Heart left ventricle (tissue), 16 donors: Measurements from ENCODE around the gene TENM3. TPM values are rescaled to one million over a fixed set of nuclear protein-coding genes. Genes with fewer than 3 reads are reported as not detected.

ENCODE experiments used
- ATAC-seq, 4 donors: fragments of 200-7000 bp; cut with Tn5 transposase; one replicate each; pipeline ENCODE4 v1.9.1; 2020 to 2022; ENCODE audit warnings: moderate library complexity in 4 of 4, mild to moderate bottlenecking in 3 of 4, moderate number of reproducible peaks in 1 of 4
- DNase-seq, 5 donors: peaks; one replicate each; pipeline ENCODE4 v3.0.0-alpha.2; 2020
- H3K27ac ChIP-seq, 12 donors: fragments of 200-600 bp; sonication (generic) in 4 of 12; one replicate each; pipeline versions ENCODE4 v1.5.0 to v1.8.0; 2016 to 2022; ENCODE audit warnings: mild to moderate bottlenecking in 2 of 12
- H3K27me3 ChIP-seq, 9 donors: fragments of 200-600 bp; sonication (generic) in 2 of 9; one replicate each; pipeline versions ENCODE4 v1.5.1 to v1.8.0; 2016 to 2022; ENCODE audit warnings: mild to moderate bottlenecking in 3 of 9
- H3K36me3 ChIP-seq, 9 donors: fragments of 200-600 bp; sonication (generic) in 2 of 9; one replicate each; pipeline versions ENCODE4 v1.5.0 to v1.8.0; 2018 to 2022; ENCODE audit warnings: mild to moderate bottlenecking in 2 of 9
- H3K4me1 ChIP-seq, 12 donors: fragments of 200-600 bp; sonication (generic) in 4 of 12; one replicate each; pipeline versions ENCODE4 v1.5.0 to v1.8.0; 2016 to 2022; ENCODE audit warnings: mild to moderate bottlenecking in 3 of 12
- H3K4me3 ChIP-seq, 12 donors: fragments of 200-600 bp; sonication (generic) in 4 of 12; one replicate each; pipeline versions ENCODE4 v1.5.0 to v1.8.0; 2017 to 2022; ENCODE audit warnings: mild to moderate bottlenecking in 9 of 12, moderate library complexity in 4 of 12
- H3K9me3 ChIP-seq, 12 donors: fragments of 200-600 bp; sonication (generic) in 4 of 12; one replicate each; pipeline versions ENCODE4 v1.5.0 to v1.8.0; 2016 to 2022; ENCODE audit warnings: mild to moderate bottlenecking in 1 of 12
- CTCF ChIP-seq, 12 donors: fragments of 200-600 bp; sonication (generic) in 4 of 12; IDR thresholded peaks; one replicate each; pipeline versions ENCODE4 v1.5.0 to v1.8.0; 2018 to 2022; ENCODE audit warnings: antibody characterized with exemption in 12 of 12, mild to moderate bottlenecking in 5 of 12
- POLR2A ChIP-seq, 2 donors: fragments of 450-650 bp; IDR thresholded peaks; one replicate each; pipeline ENCODE4 v1.6.1; 2017; ENCODE audit warnings: antibody characterized with exemption in 2 of 2, mild to moderate bottlenecking in 2 of 2, moderate library complexity in 2 of 2
- WGBS, 4 donors: extraction: QIAGEN DNeasy Blood & Tissue Kit in 2 of 4; methylation state at CpG; one replicate each; pipeline versions ENCODE4 v1.1.5 to v1.1.7; 2013 to 2018; 5-methylcytosine and 5-hydroxymethylcytosine counted together
- intact Hi-C, 10 donors: fragments of 100-400 bp; cut with DNase I; formaldehyde crosslinking; loops; one replicate each; pipeline versions ENCODE4 v1.11.1 to v1.14.2; 2022
- polyA plus RNA-seq, 2 donors: library from polyadenylated mRNA; stranded (reverse); fragments of 200-250 nt; gene quantifications; one replicate each; pipeline ENCODE4 v1.2.3, GENCODE V29; 2013
- total RNA-seq, 9 donors: library from RNA; depleted of rRNA in 2 of 9; stranded (reverse); fragments of >200 nt in 2 of 9; fragmentation: NEBNext Ultra II Directional in 3 of 9; extraction: Animal tissue kit (Norgen Biotek cat#: 25700) in 3 of 9; gene quantifications; one replicate each; pipeline versions ENCODE4 v1.1.0 to v1.2.4, GENCODE V29; 2016 to 2023
- donor health status: ischemic (EF 13 %, LVEDD 7.1; RV severe dilation, severe dysfunction).
- donor health status: healthy with polysubstance abuse.
- donor health status: DM: no; HTN: yes; CAD: no.
- donor health status: DM: no; HTN: no; CAD: no.
- donor health status: ischemic (EF 25% LVEDD 6.9; RV normal size, moderate dysfunction).
- donor health status: ischemic (EF 25% LVEDD 5.7; RV mildly dilated, moderate dysfunction).
- donor health status: healthy.
- donor health status: DM: yes; HTN: yes; CAD: no.
- donor health status: ischemic (EF 35%, LVEDD 5.7; RV mildly dilated, moderate dysfunction).
- donor health status: nonischemic (EF 11% LVEDD 7.7; RV severe dilation, severe dysfunction).
- donor health status: DM: yes; HTN: yes; CAD: no.
- donor health status: PGD.
- donor health status: ischemic (EF 29% LVEDD 5.4; RV normal size, mild dysfunction).
- donor health status: nonischemic (EF 23%, LVEDD 6.1; RV moderate dilation, normal function).

Gene TENM3
- total and polyA plus RNA-seq, 11 donors, result 0.19 to 10.3 (median 2.5) TPM

GRCh38 chr4:182532441-182532840, 289.2 kb downstream of the TENM3 start:
- whole genome bisulfite sequencing, 4 donors, result 66 to 74% (median 70%) methylated on average over 2 of the region's 2 CpGs
- Histone ChIP-seq H3K27ac (no peak overlapping the region), H3K4me3 (no peak overlapping the region), H3K9me3 (no peaks in the 10 kb centered on the region), H3K4me1 (no peaks in the 10 kb centered on the region), H3K36me3 (no peaks in the 10 kb centered on the region), H3K27me3 (no peaks in the 10 kb centered on the region)
- intact Hi-C loops, result no loop called here
- DNase-seq (no peak), ATAC-seq (no peak)
- TF ChIP-seq CTCF (IDR thresholded peaks at IDR 0.05), result no peak
- TF ChIP-seq POLR2A (IDR thresholded peaks at IDR 0.05), result no peak

GRCh38 chr4:182533964-182534363, 290.8 kb downstream of the TENM3 start:
- TF ChIP-seq POLR2A (IDR thresholded peaks at IDR 0.05), result no peak
- no peak for TF ChIP-seq CTCF (IDR thresholded peaks at IDR 0.05)
- Histone ChIP-seq H3K4me1 (no peaks in the 10 kb centered on the region), H3K27ac (no peak overlapping the region), H3K36me3 (no peaks in the 10 kb centered on the region), H3K27me3 (no peaks in the 10 kb centered on the region), H3K9me3 (no peaks in the 10 kb centered on the region), H3K4me3 (no peak overlapping the region)
- WGBS, 4 donors, result 54 to 64% (median 59%) methylated on average over 1 of the region's 1 CpG
- intact Hi-C loops, result no loop called here
- DNase-seq (no peak), ATAC-seq (no peak)

GRCh38 chr4:182536221-182536811, 293.1 kb downstream of the TENM3 start:
- no peak overlapping the region for H3K27ac ChIP-seq
- DNase-seq (no peak), ATAC-seq (no peak)
- H3K27me3 ChIP-seq, result no peaks in the 10 kb centered on the region
- no peaks in the 10 kb centered on the region for H3K9me3 ChIP-seq
- no peak for TF ChIP-seq CTCF (IDR thresholded peaks at IDR 0.05)
- no peak for TF ChIP-seq POLR2A (IDR thresholded peaks at IDR 0.05)
- intact Hi-C loops, result no loop called here
- WGBS, 4 donors, result 39 to 49% (median 41%) methylated on average over 8 of the region's 8 CpGs
- no peaks in the 10 kb centered on the region for H3K4me1 ChIP-seq
- no peaks in the 10 kb centered on the region for H3K36me3 ChIP-seq
- no peak overlapping the region for H3K4me3 ChIP-seq

GRCh38 chr4:182537031-182537795, 294.0 kb downstream of the TENM3 start:
- ATAC-seq (no peak), DNase-seq (no peak)
- Histone ChIP-seq H3K9me3 (no peaks in the 10 kb centered on the region), H3K27ac (no peak overlapping the region), H3K36me3 (no peaks in the 10 kb centered on the region), H3K4me3 (no peak overlapping the region), H3K27me3 (no peaks in the 10 kb centered on the region), H3K4me1 (no peaks in the 10 kb centered on the region)
- intact Hi-C loops, result no loop called here
- TF ChIP-seq POLR2A (IDR thresholded peaks at IDR 0.05) (no peak), CTCF (IDR thresholded peaks at IDR 0.05) (no peak)
- WGBS, 4 donors, result 61 to 67% (median 63%) methylated on average over 10 of the region's 10 CpGs
